ENCODE results near the gene ZMIZ1.

ZMIZ1 gene

GRCh38 chr10:79232864-79233263 is 164.1 kb downstream of the ZMIZ1 start:
- no peak for DNase-seq (ENCODE audit: low spot score)

- DNase-seq (ENCODE audit: low spot score), result no peak
Observed at GRCh38 chr10:79234391-79235315, 165.9 kb downstream of the ZMIZ1 start.

GRCh38 chr10:79235765-79236432 is 167.1 kb downstream of the ZMIZ1 start:
- no peak for DNase-seq (ENCODE audit: low spot score)

- no peak for DNase-seq (ENCODE audit: low spot score)
Observed at GRCh38 chr10:79236433-79236765, 167.6 kb downstream of the ZMIZ1 start.

- DNase-seq (ENCODE audit: low spot score), result no peak
Observed at GRCh38 chr10:79237454-79238157, 168.8 kb downstream of the ZMIZ1 start.

- DNase-seq (ENCODE audit: low spot score), result no peak
Observed at GRCh38 chr10:79238158-79238520, 169.4 kb downstream of the ZMIZ1 start.

GRCh38 chr10:79238606-79239005 is 169.8 kb downstream of the ZMIZ1 start:
- DNase-seq (ENCODE audit: low spot score), result no peak

- DNase-seq (ENCODE audit: low spot score), result no peak
Observed at GRCh38 chr10:79239275-79239779, 170.6 kb downstream of the ZMIZ1 start.

- DNase-seq (ENCODE audit: low spot score), result no peak
Observed at GRCh38 chr10:79239924-79240581, 171.3 kb downstream of the ZMIZ1 start.

- DNase-seq (ENCODE audit: low spot score), result no peak
Observed at GRCh38 chr10:79241629-79241989, 172.8 kb downstream of the ZMIZ1 start.

GRCh38 chr10:79241990-79242619 is 173.3 kb downstream of the ZMIZ1 start:
- peak; percentile 26 for DNase-seq (ENCODE audit: low spot score)

GRCh38 chr10:79242620-79243152 is 173.9 kb downstream of the ZMIZ1 start:
- peak; percentile 28 for DNase-seq (ENCODE audit: low spot score)

- DNase-seq (ENCODE audit: low spot score), result peak; percentile 44
Observed at GRCh38 chr10:79243181-79244067, 174.7 kb downstream of the ZMIZ1 start.

GRCh38 chr10:79244068-79244442 is 175.3 kb downstream of the ZMIZ1 start:
- DNase-seq (ENCODE audit: low spot score), result no peak

- DNase-seq (ENCODE audit: low spot score), result peak; percentile 26
Observed at GRCh38 chr10:79244841-79245504, 176.2 kb downstream of the ZMIZ1 start.

- DNase-seq (ENCODE audit: low spot score), result no peak
Observed at GRCh38 chr10:79245539-79246208, 176.9 kb downstream of the ZMIZ1 start.

GRCh38 chr10:79246209-79246581 is 177.4 kb downstream of the ZMIZ1 start:
- no peak for DNase-seq (ENCODE audit: low spot score)

GRCh38 chr10:79246606-79247275 is 178.0 kb downstream of the ZMIZ1 start:
- DNase-seq (ENCODE audit: low spot score), result no peak
